Measurements from ENCODE around the gene ZCCHC9.

DNA sequence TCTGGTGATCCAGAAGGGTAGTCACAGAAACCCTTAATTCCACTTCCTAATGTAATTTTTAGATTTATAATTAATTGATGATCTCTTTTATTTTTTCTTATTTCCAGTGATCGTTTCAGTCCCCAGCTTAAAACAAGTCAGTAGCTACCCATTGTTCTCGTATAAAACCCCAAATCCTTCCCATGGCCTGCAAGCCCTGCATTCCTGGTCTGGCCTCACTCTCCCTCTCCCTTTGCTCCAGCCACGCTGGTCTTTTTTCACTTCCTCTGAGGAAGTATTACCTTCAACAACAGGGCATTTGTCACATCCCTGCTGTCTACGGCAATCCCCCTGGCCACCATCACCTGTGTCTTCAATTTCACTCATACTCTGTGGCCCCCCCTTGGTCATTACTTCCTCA, 47.8 kb downstream of the ZCCHC9 start:
- TF ChIP-seq EZH2 (IDR thresholded peaks at IDR 0.05) (no peak), POLR2AphosphoS5 (IDR thresholded peaks at IDR 0.05; ENCODE audit: borderline replicate concordance, low read depth, low read length) (no peak), FOXP2 (optimal IDR thresholded peaks at IDR 0.05; ENCODE audit: control extremely low read depth, extremely low read length, insufficient read depth) (no peak)

Data from SK-N-MC (cell line).